ENCODE measurements around the gene HIVEP3.

Gene HIVEP3

DNA sequence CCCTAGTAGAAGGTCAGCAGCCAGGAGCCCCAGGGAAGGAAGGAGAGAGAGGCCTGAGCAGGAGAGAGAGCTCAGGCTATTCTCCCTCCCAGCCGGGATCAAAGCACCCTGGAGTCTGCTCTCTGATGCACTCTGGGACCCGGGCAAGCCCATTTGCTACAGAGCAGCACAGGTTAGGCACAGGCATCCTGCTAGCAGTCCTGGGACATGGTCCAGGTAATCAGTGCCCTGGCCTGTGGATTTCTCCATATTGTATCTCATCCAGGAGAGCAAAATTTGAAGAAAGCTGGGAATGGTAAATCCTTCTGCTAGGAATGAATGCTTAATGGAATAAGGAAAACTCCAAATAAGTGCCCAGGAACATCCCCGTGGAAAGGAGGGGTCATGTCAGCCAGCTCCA is 130.3 kb downstream of the HIVEP3 start:
- H3K9ac ChIP-seq (ENCODE audit: low read length in 2 of 2), result no peak overlapping the region
- no peak overlapping the region for H3K4me3 ChIP-seq (ENCODE audit: low read length in 2 of 2)
- H3K27ac ChIP-seq (ENCODE audit: low read length), result no peak overlapping the region
- no peaks in the 10 kb centered on the region for H3K9me3 ChIP-seq (ENCODE audit: control insufficient read depth in 2 of 2, low read length in 2 of 2)
- no peaks in the 10 kb centered on the region for H3K36me3 ChIP-seq (ENCODE audit: control insufficient read depth in 2 of 2, insufficient read depth in 2 of 2, low read length in 2 of 2)
- no peaks in the 10 kb centered on the region for H3K4me1 ChIP-seq (ENCODE audit: control insufficient read depth, insufficient read depth, low read length)
- H3K27me3 ChIP-seq (ENCODE audit: control insufficient read depth in 1 of 2, insufficient read depth in 2 of 2, low read length in 2 of 2), result no peaks in the 10 kb centered on the region

DNA sequence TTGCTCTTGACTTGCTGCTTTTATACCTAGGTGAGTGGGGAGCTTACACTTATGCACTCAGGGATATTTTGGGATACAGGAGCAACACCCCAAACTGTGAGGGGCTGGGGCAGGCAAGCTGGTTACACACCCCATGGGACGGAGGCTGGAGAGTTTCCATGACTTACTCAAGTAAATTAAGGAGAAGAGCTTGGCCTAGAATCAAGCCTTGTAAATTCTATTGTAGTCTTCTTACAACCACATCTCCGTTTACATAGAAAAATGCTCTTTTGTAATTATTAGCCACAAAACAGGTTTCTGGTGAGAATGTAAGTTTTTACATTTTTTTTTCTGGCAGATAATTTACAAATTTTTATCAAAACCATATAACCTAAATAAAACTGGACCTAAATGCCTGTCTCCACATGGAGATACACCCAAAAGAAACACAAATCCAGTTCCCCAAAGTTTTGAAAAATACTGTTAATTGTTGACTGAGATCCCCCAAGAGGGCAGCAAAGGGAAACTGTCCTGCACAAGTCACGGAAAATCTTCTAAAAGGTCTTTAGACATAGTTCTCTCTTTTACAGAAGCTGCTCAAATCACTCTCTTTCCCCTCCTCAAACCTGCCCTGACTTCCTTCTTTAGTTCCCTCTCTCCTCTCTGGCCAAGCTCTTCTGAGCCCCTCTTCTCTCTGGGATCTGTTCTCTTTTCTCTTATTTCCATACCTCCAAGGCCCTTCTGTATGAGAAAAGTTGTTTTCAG is 134.0 kb downstream of the HIVEP3 start:
- Histone ChIP-seq H3K27me3 (ENCODE audit: control insufficient read depth in 1 of 2, insufficient read depth in 2 of 2, low read length in 2 of 2) (no peaks in the 10 kb centered on the region), H3K4me1 (ENCODE audit: control insufficient read depth, insufficient read depth, low read length) (no peaks in the 10 kb centered on the region), H3K4me3 (ENCODE audit: low read length in 2 of 2) (no peak overlapping the region), H3K9ac (ENCODE audit: low read length in 2 of 2) (no peak overlapping the region), H3K9me3 (ENCODE audit: control insufficient read depth in 2 of 2, low read length in 2 of 2) (no peaks in the 10 kb centered on the region), H3K36me3 (ENCODE audit: control insufficient read depth in 2 of 2, insufficient read depth in 2 of 2, low read length in 2 of 2) (no peaks in the 10 kb centered on the region), H3K27ac (ENCODE audit: low read length) (no peak overlapping the region)

DNA sequence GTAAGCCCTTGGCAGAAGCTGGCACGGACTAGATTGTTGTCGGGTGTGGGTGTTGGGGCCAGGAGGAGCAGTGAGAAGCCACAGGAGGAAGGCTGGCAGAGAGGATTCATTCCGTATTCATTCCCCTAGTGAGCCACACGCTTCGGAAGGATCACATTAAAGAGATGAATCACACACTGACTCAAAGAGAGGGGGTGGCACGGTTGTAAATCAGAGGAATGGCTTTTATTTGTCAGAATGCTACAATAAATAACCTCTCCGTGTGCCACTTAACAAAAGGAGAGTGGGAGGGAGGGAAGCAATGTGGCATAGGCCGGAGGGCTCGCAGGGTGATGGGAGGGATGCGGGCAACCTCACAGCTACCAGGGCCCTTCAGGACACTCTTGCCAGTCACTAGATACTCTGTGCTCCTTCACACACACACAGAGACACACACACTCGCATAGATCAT is 135.5 kb downstream of the HIVEP3 start:
- Histone ChIP-seq H3K9ac (ENCODE audit: low read length in 2 of 2) (no peak overlapping the region), H3K36me3 (ENCODE audit: control insufficient read depth in 2 of 2, insufficient read depth in 2 of 2, low read length in 2 of 2) (no peaks in the 10 kb centered on the region), H3K4me1 (ENCODE audit: control insufficient read depth, insufficient read depth, low read length) (no peaks in the 10 kb centered on the region), H3K9me3 (ENCODE audit: control insufficient read depth in 2 of 2, low read length in 2 of 2) (no peaks in the 10 kb centered on the region), H3K4me3 (ENCODE audit: low read length in 2 of 2) (no peak overlapping the region), H3K27me3 (ENCODE audit: control insufficient read depth in 1 of 2, insufficient read depth in 2 of 2, low read length in 2 of 2) (no peaks in the 10 kb centered on the region), H3K27ac (ENCODE audit: low read length) (no peak overlapping the region)

DNA sequence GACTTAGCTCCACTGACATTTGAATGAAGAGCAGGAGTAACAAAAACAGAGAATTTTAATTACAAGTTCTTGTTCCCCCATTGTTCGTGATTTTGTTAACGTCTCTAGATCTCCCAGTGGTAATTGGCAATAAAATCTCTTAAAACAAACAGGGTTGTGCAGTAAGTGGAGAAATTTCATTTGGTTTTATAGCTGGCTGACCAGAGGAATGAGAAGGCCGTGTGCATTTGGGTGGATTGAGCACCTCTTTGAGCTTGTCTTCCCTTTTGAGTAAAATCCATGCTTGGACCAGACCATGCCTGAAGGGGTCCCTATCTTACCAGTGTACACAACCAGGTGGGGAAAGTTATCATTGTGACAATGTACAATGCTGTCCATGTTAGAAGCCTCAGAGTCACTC is 137.8 kb downstream of the HIVEP3 start:
- H3K9me3 ChIP-seq (ENCODE audit: control insufficient read depth in 2 of 2, low read length in 2 of 2), result no peaks in the 10 kb centered on the region
- H3K4me3 ChIP-seq (ENCODE audit: low read length in 2 of 2), result no peak overlapping the region
- H3K36me3 ChIP-seq (ENCODE audit: control insufficient read depth in 2 of 2, insufficient read depth in 2 of 2, low read length in 2 of 2), result no peaks in the 10 kb centered on the region
- no peaks in the 10 kb centered on the region for H3K27me3 ChIP-seq (ENCODE audit: control insufficient read depth in 1 of 2, insufficient read depth in 2 of 2, low read length in 2 of 2)
- no peak overlapping the region for H3K27ac ChIP-seq (ENCODE audit: low read length)
- H3K9ac ChIP-seq (ENCODE audit: low read length in 2 of 2), result no peak overlapping the region
- peaks cover 2% of the 10 kb centered on the region for H3K4me1 ChIP-seq (ENCODE audit: control insufficient read depth, insufficient read depth, low read length)

DNA sequence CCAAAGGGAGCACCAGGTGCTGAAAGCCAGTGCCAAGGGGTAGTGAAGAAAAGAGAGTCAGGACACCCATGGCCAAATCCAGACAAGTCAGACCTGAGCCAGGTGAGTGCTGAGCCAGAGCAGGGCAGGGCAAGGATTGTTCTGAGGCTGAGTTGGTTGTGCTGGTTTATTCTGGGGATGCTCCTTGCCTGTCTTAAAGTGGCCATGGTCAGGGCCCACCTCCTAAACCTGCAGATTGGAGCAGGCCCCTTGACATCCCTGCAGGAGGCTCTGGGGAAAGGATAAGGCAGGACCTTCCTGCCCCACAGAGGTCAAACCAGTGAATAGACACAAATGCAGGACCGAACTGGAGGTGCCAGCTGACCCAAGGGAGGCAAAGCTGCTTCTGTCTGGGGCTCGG is 138.4 kb downstream of the HIVEP3 start:
- Histone ChIP-seq H3K4me3 (ENCODE audit: low read length in 2 of 2) (no peak overlapping the region), H3K9ac (ENCODE audit: low read length in 2 of 2) (no peak overlapping the region), H3K36me3 (ENCODE audit: control insufficient read depth in 2 of 2, insufficient read depth in 2 of 2, low read length in 2 of 2) (no peaks in the 10 kb centered on the region), H3K27me3 (ENCODE audit: control insufficient read depth in 1 of 2, insufficient read depth in 2 of 2, low read length in 2 of 2) (no peaks in the 10 kb centered on the region), H3K4me1 (ENCODE audit: control insufficient read depth, insufficient read depth, low read length) (peaks cover 2% of the 10 kb centered on the region), H3K27ac (ENCODE audit: low read length) (no peak overlapping the region), H3K9me3 (ENCODE audit: control insufficient read depth in 2 of 2, low read length in 2 of 2) (no peaks in the 10 kb centered on the region)

DNA sequence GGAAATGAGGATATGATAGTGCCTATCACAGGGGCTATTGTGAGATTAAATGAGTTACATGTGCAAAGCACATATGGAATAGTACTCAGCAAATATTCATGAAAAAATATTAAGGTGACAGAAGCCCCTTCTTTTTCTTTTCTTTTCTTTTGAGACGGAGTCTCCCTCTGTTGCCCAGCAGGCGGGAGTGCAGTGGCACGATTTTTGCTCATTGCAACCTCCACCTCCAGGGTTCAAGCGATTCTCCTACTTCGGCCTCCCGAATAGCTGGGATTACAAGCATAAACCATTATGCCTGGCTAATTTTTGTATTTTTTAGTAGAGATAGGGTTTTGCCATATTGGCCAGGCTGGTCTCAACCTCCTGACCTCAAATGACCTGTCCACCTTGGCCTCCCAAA is 139.4 kb downstream of the HIVEP3 start:
- H3K27me3 ChIP-seq (ENCODE audit: control insufficient read depth in 1 of 2, insufficient read depth in 2 of 2, low read length in 2 of 2), result no peaks in the 10 kb centered on the region
- no peaks in the 10 kb centered on the region for H3K36me3 ChIP-seq (ENCODE audit: control insufficient read depth in 2 of 2, insufficient read depth in 2 of 2, low read length in 2 of 2)
- H3K27ac ChIP-seq (ENCODE audit: low read length), result no peak overlapping the region
- no peaks in the 10 kb centered on the region for H3K9me3 ChIP-seq (ENCODE audit: control insufficient read depth in 2 of 2, low read length in 2 of 2)
- no peak overlapping the region for H3K4me3 ChIP-seq (ENCODE audit: low read length in 2 of 2)
- no peak overlapping the region for H3K9ac ChIP-seq (ENCODE audit: low read length in 2 of 2)
- H3K4me1 ChIP-seq (ENCODE audit: control insufficient read depth, insufficient read depth, low read length), result peaks cover 2% of the 10 kb centered on the region

DNA sequence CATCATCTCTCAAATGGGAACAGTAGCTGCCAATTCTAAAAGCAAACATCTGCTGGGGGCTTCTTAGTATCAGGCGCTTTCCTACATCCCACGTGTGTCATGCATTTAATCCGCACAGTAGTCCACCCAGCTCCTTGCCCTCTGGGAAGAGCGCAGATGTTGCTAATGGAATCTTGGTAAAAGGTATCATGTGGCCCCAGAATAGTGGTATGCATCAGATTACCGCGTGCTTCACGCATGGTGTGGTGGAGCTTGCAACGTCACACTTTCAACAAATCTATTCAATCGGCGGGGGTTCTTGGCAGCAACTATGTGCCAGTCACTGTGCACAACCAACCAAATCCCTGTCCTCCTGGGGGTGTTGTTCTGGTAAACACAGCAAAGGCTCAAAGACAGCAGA is 141.0 kb downstream of the HIVEP3 start:
- no peaks in the 10 kb centered on the region for H3K27me3 ChIP-seq (ENCODE audit: control insufficient read depth in 1 of 2, insufficient read depth in 2 of 2, low read length in 2 of 2)
- H3K9ac ChIP-seq (ENCODE audit: low read length in 2 of 2), result no peak overlapping the region
- no peaks in the 10 kb centered on the region for H3K36me3 ChIP-seq (ENCODE audit: control insufficient read depth in 2 of 2, insufficient read depth in 2 of 2, low read length in 2 of 2)
- H3K27ac ChIP-seq (ENCODE audit: low read length), result no peak overlapping the region
- peaks cover 5% of the 10 kb centered on the region for H3K4me1 ChIP-seq (ENCODE audit: control insufficient read depth, insufficient read depth, low read length)
- no peaks in the 10 kb centered on the region for H3K9me3 ChIP-seq (ENCODE audit: control insufficient read depth in 2 of 2, low read length in 2 of 2)
- H3K4me3 ChIP-seq (ENCODE audit: low read length in 2 of 2), result no peak overlapping the region

DNA sequence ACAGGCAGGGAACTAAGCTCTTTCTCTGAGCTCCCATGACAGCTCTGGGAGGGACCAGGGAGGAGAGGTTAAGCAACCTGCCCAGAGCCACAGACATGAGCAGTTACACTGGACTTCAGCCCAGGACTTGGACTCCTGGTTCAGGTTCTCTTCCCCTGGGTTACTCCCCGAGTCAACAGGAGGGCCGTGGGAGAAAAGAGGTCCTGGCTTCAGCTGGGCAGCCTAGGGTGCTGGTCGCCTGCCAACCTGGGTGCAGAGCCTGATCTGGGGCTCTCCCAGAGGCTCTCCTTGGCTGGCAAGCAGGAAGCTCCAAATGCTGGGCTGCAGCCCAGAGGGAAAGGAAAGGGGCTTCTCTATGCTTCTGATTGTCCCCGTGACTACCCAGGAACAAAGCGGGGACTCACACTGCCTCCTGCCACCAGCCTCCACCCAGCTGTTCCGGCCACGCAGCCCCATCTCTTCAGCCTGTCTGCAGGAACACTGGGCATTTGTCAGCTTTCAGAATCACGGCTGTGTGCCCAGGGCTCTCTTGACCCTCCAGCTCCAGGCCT is 141.8 kb downstream of the HIVEP3 start:
- H3K27me3 ChIP-seq (ENCODE audit: control insufficient read depth in 1 of 2, insufficient read depth in 2 of 2, low read length in 2 of 2), result no peaks in the 10 kb centered on the region
- H3K9ac ChIP-seq (ENCODE audit: low read length in 2 of 2), result no peak overlapping the region
- no peak overlapping the region for H3K27ac ChIP-seq (ENCODE audit: low read length)

DNA sequence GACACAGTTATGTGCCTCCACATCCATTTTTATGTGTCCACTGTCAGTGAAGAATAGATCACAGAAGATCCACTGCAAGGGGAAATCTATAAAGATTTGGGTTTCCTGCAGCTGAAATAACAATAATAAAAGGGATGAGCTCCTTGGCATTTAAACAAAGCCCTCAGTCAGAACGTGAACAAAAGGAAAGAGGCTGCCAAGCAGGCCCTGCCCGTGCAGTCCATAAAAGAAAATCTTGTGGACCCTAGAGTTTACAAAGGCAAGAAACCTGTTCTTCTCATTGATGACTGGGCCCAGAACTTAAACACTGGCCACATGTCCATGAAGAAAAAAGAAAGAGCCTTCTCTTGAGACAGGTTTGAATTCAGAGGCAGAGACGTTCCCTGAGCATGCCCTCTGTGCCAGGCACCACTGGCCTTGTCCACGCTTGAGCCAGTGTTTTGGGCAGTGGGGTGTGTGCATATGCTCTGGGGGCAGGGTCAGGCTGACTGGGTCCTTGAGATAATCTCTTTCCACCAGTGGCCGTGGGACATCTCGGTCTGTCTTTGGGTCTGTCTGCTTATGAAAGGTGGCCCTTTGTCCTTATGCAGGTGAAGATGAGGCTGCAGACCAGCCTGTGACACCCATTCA is 142.7 kb downstream of the HIVEP3 start:
- H3K27me3 ChIP-seq (ENCODE audit: control insufficient read depth in 1 of 2, insufficient read depth in 2 of 2, low read length in 2 of 2), result no peaks in the 10 kb centered on the region
- no peak overlapping the region for H3K9ac ChIP-seq (ENCODE audit: low read length in 2 of 2)
- no peaks in the 10 kb centered on the region for H3K36me3 ChIP-seq (ENCODE audit: control insufficient read depth in 2 of 2, insufficient read depth in 2 of 2, low read length in 2 of 2)
- H3K4me3 ChIP-seq (ENCODE audit: low read length in 2 of 2), result no peak overlapping the region
- H3K9me3 ChIP-seq (ENCODE audit: control insufficient read depth in 2 of 2, low read length in 2 of 2), result no peaks in the 10 kb centered on the region
- no peak overlapping the region for H3K27ac ChIP-seq (ENCODE audit: low read length)
- H3K4me1 ChIP-seq (ENCODE audit: control insufficient read depth, insufficient read depth, low read length), result peaks cover 5% of the 10 kb centered on the region

More for the DNA sequence above, 141.8 kb downstream of the HIVEP3 start:
- H3K36me3 ChIP-seq (ENCODE audit: control insufficient read depth in 2 of 2, insufficient read depth in 2 of 2, low read length in 2 of 2), result no peaks in the 10 kb centered on the region
- H3K4me3 ChIP-seq (ENCODE audit: low read length in 2 of 2), result no peak overlapping the region
- peaks cover 5% of the 10 kb centered on the region for H3K4me1 ChIP-seq (ENCODE audit: control insufficient read depth, insufficient read depth, low read length)
- no peaks in the 10 kb centered on the region for H3K9me3 ChIP-seq (ENCODE audit: control insufficient read depth in 2 of 2, low read length in 2 of 2)

DNA sequence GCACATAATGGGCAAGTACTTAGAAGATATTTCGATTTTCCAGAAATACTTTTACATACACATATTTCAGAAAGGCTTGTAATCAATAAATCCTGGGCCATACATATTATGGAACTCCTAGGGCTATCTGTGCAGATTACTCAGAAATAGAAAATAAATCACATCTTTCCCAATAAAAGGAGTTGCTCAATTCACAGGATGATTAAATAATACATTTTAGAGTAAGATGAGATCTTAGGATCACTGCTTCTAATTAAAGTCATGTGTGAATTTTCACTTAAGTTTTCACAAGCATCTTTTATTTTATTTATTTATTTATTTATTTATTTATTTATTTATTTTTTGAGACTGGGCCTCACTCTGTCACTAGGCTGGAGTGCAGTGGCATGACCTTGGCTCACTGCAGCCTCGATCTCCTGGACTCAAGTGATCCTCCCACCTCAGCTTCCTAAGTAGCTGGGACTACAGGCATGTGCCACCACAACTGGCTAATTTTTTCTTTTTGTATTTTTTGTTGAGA is 144.2 kb downstream of the HIVEP3 start:
- Histone ChIP-seq H3K9ac (ENCODE audit: low read length in 2 of 2) (no peak overlapping the region), H3K9me3 (ENCODE audit: control insufficient read depth in 2 of 2, low read length in 2 of 2) (no peaks in the 10 kb centered on the region), H3K4me1 (ENCODE audit: control insufficient read depth, insufficient read depth, low read length) (peaks cover 5% of the 10 kb centered on the region), H3K36me3 (ENCODE audit: control insufficient read depth in 2 of 2, insufficient read depth in 2 of 2, low read length in 2 of 2) (no peaks in the 10 kb centered on the region), H3K4me3 (ENCODE audit: low read length in 2 of 2) (no peak overlapping the region), H3K27me3 (ENCODE audit: control insufficient read depth in 1 of 2, insufficient read depth in 2 of 2, low read length in 2 of 2) (no peaks in the 10 kb centered on the region), H3K27ac (ENCODE audit: low read length) (no peak overlapping the region)

DNA sequence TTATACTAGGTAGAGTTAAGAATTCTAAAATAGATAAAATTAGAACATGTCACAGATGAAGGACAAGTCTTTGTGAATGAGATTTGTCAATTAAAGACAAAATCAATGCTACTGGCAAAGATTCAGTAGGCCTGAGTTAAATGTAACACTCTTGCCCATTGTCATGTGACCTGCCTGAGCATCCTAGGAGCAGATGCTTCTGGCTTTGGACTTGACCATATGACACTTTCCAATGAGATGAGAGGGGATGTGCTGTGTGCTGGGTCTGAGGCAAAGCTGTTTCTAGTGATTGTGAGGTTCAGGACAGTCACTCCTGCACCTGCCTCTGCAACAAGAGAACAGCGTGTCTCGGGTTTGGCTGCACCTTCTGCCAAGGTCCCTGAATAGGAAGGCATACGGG is 144.9 kb downstream of the HIVEP3 start:
- H3K36me3 ChIP-seq (ENCODE audit: control insufficient read depth in 2 of 2, insufficient read depth in 2 of 2, low read length in 2 of 2), result no peaks in the 10 kb centered on the region
- no peak overlapping the region for H3K9ac ChIP-seq (ENCODE audit: low read length in 2 of 2)
- H3K9me3 ChIP-seq (ENCODE audit: control insufficient read depth in 2 of 2, low read length in 2 of 2), result no peaks in the 10 kb centered on the region
- H3K27ac ChIP-seq (ENCODE audit: low read length), result no peak overlapping the region
- H3K4me3 ChIP-seq (ENCODE audit: low read length in 2 of 2), result no peak overlapping the region
- H3K27me3 ChIP-seq (ENCODE audit: control insufficient read depth in 1 of 2, insufficient read depth in 2 of 2, low read length in 2 of 2), result no peaks in the 10 kb centered on the region
- peaks cover 5% of the 10 kb centered on the region for H3K4me1 ChIP-seq (ENCODE audit: control insufficient read depth, insufficient read depth, low read length)

Measured in stomach smooth muscle (tissue), 2 donors.